GM04504 (cell line): Measurements from ENCODE around the gene PNPO.
"Not testable (repeated sequence)": the region's sequence is repeated elsewhere in the genome, so short reads cannot be mapped to it uniquely, and the experiment has no call there.

Source experiments
- DNase-seq: peaks from one replicate; pipeline ENCODE4 v3.0.0-alpha.2; 2012; ENCODE audit warnings: low read depth

The PNPO gene

DNA sequence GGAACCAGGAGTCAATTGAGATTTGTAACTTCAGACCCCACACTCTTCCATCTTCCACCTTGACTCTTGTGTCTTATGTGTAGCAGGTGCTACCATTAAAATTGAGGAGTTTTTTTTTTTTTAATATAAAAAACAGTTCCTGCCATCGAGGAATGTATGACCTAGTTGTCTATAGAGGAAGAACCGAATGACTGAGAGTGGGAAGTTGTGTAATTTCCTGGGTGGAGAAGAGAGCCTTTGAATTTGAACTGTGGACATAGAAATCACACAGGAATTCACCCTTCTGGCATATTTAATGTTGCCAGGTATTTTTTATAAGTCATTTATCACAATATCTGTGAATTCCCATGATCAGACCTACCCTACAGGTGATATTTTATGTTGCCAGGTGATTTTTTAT lies 23.4 kb upstream of the PNPO start:
- no peak for DNase-seq

DNA sequence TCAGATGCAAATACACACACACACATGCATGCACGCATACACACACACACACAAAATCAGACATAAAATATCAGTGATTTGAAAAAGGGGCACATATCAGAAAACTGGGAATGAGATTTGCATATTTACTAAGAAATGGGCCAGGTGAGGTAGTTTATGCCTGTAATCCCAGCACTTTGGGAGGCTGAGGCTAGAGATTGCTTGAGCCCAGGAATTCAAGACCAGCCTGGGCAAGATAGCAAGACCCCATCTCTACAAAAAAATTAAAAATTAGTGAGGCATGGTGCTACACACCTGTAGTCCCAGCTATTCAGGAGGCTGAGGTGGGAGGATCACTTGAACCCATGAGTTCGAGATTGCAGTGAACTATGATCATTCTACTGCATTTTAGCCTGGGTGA lies 22.4 kb upstream of the PNPO start:
- no peak for DNase-seq

DNA sequence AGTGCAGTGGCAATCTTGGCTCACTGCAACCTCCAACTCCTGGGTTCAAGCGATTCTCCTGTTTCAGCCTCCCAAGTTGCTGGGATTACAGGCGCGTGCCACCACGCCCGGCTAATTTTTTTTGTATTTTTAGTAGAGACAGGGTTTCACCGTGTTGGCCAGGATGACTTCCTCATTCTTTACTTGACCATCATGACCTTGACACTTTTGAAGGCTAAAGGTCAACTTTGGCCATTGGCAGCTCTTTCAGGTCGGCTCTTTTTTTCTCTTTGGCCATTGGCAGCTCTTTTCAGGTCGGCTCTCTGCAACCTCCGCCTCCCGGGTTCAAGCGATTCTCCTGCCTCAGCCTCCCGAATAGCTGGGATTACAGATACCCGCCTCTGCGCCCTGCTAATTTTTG lies 21.5 kb upstream of the PNPO start:
- not testable (repeated sequence) for DNase-seq

DNA sequence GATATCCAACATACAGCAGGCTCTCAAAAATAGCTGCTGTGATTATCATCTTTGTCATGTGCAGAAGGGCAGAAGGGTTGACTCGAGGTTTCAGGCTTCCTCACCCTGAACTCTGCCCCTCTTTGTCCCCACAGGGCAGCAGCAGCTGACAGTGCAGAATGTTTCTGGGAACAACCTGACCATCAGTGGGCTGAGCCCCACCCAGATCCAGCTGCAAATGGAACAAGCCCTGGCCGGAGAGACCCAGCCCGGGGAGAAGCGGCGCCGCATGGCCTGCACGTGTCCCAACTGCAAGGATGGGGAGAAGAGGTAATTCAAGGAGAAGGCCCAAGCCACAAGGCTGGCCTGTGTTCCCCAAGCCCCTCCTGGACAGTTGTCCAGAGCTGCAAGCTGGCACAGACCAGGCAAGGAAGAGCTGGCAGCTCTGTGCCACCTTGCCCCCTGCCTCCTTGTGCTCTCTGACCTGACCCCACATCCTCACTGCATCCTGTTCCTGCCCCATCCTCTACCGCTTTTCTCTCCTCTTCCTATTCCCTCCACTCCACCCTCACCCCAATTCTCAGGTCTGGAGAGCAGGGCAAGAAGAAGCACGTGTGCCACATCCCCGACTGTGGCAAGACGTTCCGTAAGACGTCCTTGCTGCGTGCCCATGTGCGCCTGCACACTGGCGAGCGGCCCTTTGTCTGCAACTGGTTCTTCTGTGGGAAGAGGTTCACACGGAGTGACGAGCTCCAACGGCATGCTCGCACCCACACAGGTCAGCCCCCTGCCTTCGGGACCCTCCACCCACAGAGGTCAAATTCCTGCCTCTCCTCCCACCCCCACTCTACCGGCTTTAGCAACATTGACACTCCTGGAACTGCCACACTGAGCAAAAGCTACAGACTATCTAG lies 16.3 kb upstream of the PNPO start:
- no peak for DNase-seq

DNA sequence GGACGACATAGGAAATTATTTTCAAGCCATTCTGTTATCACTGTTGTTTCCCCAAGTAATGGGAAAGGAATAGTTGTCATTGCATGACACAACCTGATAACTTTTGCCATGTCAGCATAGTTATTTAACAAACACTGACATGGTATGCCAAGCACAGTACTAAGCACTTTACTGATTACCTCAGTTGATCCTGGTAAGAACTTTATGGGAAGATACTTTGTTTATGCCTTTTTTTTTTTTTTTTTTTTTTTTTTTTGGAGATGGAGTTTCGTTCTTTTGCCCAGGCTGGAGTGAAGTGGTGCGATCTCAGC lies 15.7 kb upstream of the PNPO start:
- DNase-seq = no peak

DNA sequence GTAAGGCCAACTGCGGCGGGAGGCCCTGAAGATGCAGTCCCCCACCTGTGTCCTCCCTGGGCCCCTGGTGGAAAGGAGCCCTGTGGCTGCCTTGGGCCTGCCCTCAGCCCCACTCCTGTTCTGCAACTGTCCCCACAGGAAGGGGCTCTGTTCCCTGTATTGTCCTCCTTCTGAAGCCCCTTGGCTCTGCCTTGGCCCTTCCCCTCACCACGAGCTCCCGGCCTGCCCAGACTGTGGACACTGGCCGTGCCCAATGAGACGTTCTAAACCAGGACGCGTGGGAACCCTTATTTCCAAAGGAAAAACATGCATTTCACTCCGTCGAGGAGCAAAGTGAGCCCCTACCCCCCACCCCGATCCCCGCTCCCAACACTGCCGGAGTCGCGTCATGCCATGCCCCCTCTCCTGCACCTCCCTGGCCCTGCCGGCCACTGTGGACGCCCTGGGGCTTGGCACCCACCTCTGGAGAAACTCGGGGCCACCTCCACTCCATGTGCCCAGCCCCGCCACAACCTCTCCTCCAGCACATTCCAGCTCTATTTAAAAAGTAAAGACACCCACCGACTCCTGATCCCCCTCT lies 13.5 kb upstream of the PNPO start:
- DNase-seq = no peak

DNA sequence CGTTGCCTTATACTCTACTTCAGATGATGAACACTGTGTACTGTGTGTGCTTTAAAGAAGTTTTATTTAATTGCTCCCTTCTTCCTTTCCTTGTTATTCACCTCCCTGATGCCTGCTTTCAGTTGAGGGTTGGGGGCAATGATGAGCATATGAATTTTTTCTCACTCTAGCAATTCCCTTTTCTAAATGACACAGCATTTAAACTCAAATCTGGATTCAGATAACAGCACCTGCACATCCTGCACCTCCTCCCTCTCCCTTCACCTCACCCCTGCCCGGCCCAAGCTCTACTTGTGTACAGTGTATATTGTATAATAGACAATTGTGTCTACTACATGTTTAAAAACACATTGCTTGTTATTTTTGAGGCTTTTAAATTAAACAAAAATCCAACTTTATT lies 13.0 kb upstream of the PNPO start:
- DNase-seq = no peak

DNA sequence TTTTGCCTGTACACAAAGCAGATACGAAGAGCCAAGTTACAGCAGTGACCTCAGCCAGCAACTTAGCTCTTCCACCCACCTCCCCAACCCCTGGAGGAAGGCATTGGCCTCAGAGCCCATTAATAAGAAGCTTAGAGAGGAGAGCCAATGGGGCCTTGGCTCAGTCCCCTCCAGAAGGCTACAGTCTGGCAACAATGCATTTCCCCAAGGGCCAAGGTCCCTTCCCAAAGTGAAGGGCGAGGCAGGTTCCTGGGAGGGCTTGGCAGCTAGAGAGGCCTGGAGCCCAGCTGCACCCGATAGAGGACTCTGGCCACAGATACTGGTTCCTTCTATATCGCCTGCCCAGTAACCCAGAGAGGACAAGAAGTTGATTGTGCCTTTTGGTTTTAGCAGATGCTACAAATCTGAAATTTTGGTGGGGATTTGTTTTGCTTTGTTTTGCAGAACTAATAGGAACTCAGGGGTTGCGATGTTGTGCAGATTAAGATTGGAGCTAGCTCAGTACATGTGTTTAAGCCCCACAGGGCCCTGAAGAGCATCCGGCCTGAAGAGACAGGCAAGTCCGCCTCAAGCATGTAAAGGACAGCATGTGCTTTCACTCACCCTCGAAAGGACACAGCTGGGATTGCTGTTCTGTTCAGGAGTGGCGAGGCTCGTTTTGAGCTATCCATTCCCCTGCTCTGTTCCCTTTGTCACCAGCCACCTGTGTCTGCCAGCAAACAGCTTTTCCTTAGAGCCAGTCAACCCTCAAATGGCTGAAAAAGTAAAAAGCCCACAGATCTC lies 12.0 kb upstream of the PNPO start:
- no peak for DNase-seq

DNA sequence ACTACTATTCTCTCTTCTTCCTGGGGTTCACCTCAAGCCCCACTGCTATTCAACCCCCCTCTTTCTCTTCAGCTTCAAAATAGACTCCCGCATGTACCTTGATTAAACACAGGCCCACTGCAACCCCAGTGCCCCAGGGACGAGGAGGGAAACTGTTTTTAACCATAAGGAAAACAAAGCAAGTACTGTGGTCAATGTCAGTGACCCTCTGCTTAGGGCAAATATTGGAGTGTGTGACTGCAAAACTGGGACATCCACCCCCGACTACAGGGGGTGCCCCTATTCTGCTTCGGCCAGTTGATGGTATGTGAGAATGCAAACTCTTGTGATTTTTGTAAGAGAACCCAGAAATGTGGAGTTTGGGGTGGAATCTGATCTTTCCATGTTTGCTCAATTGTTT lies 9.5 kb upstream of the PNPO start:
- DNase-seq = no peak

DNA sequence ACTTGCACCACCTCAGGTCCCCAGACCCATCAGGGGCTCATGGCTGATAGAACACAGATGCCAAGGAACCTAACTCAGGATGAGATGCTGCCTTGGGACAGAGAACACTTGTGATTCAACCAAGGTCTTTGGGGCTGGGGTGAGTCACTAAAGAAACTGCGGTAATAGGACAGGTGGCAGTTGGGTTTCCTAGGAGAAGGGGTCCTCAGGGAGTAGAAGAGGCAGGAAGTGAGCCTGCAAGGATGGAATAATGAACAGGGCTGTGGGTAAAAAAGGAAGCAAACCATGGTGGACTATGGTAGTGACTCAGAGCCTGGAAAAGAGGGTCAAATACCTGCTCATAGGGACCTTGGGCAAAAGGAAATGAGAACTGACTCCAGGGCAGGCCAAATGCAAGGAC lies 6.5 kb upstream of the PNPO start:
- DNase-seq = no peak

DNA sequence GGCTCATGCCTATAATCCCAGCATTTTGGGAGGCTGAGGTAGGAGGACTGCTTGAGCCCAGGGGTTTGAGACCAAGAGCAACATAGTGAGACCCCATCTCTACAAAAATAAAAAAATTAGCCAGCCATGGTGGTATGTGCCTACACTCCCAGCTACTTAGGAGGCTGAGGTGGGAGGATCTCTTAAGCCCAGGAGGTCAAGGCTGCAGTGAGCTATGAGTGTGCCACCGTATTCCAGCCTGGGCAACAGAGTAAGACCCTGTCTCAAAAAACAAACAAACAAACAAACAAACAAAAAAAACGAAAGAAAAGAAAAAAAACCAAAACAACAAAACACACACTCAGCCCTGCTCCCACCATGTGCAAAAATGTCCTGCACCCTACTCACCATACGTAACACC lies 5.9 kb upstream of the PNPO start:
- DNase-seq = not testable (repeated sequence)

DNA sequence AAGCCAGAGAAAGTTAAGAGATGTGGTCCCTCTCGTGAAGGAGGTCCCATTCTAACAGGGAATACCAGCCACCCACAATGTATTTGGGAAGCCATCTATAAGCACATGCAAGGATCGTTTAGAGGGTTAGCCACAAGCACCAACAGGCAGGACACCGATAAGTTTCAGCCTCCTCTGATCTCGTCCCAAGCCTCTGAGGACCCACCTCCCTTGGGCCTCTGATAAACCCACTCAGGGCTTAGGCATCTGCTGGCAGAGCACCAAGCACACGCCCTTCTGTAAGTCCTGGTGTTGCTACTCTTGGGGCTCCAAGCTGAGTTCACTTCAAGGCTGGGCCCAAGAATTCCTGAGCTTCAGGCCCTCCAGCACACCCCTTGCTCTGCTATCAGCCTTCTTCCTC lies 5.4 kb upstream of the PNPO start:
- peak; percentile 30 for DNase-seq

DNA sequence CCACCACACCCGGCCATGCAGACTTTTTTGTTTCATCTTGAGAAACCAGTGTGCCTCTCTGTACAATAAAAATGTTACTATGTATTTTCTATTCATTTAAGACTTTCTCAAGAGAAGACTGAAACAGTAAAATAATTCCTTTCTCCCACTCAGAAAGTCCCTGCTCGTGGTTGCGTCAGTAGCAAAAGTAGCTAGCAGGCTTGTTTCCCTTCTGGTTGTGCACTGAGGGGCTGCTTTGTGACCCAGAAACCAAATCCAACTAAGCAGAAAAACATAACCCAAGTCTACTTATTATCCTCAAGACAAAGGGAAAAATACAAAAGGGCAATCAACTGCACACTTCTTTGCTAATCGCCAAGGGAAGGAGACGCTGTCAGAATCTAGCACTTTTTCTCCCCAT lies 3.4 kb upstream of the PNPO start:
- DNase-seq = no peak

DNA sequence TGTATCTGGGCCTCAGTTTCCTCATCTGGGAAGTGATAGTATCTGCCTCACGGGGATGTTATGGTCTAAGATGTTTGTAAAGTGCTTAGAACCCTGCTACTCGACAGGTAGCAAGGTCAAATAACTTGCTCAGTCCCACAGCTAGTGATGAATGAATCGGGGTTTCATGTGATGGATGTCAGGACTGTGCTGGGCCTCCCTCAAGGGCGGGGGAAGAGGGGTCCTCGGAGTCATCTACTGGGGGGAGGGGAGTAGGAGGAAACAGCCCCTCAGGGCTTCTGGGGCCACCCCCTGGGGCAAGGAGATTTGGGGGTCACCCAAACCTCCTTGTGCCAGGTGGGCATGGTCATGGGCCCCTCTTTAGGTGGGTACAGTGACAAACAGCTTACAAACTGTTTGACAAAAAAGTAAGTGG lies 732 bp downstream of the PNPO start:
- no peak for DNase-seq

DNA sequence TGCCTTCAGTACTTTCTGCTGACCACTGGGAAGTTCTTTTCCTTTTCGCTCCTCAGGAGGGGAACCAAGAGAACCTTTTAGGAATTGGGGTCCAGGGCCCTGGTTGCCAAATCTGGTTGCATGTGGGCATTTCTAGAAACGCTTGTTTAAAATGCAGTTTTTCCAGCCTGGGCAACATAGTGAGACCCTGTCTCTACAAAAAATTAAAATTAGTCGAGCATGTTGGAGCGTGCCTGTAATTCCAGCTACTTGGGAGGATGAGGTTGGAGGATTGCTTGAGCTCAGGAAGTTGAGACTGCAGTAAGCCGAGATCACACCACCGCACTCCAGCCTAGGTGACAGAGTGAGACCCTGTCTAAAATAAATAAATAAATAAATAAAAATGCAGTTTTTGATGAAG lies 1.2 kb downstream of the PNPO start:
- no peak for DNase-seq

DNA sequence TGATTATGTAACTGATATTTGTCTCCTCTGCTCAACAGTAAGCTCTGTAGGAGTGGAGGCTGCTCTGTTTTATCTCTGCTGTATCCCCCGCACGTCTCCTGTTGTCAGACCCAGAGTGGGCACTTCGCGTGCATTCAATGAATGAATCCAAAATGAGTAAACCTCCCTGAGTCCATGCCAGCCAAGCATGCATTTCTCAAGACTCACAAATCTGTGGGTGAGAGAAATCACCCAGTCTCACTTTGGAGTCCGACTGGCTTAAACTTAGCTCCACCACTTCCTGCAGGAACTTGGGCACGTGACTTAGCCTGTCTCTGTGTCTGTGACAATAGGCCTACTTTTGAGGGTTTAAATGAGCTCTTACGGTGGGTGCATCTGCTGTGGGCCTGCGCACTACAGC lies 3.7 kb downstream of the PNPO start:
- DNase-seq = no peak

DNA sequence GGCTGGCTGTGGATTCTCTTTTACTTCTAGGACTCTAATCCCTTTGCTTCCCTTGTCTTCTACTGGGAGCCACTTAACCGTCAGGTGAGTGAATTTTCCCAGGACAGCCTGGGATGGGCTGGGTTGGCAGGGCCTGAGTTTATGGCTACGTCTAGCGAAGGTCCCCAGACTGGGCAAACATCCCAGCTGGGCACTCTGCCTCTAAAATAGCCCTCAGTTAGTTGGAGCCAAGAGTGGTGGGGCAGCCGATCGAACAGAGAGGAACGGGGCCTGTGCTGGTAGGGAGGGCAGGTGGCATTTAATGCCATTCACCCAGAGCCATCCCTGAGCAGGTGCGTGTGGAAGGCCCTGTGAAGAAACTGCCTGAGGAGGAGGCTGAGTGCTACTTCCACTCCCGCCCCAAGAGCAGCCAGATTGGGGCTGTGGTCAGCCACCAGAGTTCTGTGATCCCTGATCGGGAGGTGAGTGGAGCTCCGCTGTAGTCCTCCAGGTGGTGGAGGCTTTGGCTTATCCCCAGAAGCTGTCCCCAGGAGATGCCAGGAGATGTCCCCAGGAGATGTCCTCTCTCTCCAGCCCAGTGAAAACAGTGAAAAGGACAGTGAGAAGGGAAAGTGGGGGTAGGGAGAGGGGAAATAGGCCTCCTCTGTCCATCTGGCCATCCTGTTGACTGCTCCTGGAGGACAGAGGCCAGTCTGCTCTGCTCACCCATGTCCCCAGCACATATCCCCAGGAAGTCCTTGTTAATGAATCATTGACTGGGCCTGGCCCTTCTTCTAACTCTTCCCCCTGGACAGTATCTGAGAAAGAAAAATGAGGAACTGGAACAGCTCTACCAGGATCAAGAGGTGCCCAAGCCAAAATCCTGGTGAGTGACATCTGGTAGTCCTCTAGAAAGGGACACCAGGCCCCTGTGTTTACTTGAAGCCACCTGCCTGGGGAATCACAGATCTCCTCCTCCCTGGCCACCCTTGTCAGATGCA lies 4.4 kb downstream of the PNPO start:
- DNase-seq = no peak

DNA sequence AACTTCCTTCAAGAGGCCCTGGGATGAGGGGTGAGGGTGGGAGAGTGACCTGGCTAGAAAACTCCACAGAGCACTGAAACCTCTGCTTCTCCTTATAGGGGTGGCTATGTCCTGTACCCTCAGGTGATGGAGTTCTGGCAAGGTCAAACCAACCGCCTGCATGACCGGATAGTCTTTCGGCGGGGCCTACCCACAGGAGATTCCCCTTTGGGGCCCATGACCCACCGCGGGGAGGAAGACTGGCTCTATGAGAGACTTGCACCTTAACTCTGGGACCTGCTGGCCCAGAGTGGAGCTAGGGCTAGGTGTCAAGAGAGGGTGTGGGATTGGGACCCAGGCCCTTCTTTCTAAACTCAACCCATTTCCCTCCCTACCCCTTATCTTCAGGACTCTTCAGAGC lies 5.1 kb downstream of the PNPO start:
- DNase-seq = no peak

DNA sequence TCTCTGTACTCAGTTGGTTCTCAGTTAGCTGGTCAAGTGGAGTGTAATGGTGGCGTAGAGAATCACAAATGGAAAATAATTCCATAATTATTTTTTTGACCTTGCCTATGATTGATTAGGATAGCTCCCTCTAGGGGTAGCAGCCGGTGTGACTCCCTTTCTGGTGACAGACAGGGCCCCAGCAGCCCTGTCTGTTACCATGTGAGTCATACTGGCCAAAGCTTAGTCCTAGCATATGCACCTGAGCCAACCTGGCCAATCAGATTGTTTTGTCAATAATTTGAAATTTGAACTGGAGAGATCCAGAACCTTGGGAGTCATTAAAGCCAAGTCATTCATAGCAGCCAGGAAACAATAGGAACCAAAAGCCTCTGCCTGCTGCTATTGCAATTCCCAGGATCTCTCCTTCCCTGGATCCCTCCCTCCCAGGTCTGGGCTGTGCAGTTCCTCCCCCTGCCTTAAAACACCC lies 5.6 kb downstream of the PNPO start:
- peak; percentile 55 for DNase-seq

DNA sequence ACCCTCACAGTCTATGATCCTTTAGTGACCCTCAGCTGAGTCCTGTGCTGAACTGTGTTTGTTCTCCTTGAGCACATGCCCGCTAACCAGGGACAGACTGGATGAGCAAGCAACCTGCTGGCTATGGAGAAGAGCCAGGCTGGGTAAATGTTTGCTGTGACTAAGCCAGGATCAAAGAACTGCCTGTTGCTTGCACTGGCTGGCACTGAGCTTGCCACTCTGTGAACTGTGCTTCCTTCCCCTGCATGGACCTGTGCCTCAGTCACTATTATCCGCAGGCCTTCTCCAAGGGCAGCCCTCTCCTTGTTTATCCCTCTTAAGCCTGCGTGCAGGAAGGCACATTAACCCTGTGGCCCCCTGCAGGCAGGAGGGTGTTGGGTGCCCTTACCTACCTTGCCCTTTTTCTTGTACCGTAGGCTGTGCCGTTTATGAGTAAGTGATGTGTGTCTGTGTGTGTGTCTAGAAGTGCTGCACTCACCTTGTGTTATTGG lies 7.4 kb downstream of the PNPO start:
- no peak for DNase-seq

DNA sequence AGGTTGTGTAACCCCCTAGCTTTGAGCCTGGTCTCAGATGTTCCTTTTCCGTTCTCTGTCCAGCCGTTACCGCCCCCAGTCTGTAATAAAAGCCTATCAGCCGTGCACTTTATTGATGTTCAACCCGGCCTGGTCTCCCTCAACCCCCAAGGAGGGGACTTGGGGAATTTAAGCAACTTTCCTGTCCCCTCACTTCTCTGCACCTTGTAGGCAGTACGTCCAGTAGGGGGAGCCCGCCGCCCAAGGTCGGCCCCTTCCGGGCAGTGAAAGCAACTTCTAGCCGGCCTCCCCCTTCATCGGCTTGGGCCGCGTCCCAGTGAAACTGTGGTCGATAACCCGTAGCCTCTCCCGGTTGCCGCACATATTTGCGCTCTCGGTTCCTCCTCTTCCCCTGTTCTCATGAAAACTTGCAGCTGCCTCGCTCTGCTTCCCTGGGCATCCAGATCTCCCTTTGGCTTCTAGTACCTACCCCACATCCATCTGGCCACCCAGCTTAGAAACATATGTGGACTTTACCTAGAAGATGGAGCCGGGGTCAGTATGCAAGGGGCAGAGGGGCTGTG lies 7.9 kb downstream of the PNPO start:
- peak; percentile 40 for DNase-seq
